Measurements from ENCODE around the gene KANSL3.

DNA sequence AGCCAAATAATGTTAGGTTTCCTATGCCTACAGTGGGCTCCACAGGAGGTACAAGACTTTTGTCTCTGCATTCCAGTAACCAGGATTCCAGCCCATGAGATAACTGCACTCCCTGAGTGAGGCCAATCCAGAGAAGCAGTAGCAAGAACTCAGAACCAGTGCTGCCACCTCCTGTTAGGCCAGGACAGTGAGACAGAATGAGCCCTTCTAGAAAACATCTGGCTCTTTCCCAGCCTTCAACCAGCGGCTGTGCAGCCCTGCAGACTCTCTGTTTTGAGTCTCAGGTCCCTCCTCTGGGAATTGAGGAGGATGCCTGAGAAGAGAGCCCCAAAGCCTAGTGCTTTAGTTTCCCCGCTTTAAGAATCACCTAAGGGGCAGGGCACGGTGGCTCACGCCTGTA is 57.3 kb downstream of the KANSL3 start:
- TF ChIP-seq, protein P1, sequence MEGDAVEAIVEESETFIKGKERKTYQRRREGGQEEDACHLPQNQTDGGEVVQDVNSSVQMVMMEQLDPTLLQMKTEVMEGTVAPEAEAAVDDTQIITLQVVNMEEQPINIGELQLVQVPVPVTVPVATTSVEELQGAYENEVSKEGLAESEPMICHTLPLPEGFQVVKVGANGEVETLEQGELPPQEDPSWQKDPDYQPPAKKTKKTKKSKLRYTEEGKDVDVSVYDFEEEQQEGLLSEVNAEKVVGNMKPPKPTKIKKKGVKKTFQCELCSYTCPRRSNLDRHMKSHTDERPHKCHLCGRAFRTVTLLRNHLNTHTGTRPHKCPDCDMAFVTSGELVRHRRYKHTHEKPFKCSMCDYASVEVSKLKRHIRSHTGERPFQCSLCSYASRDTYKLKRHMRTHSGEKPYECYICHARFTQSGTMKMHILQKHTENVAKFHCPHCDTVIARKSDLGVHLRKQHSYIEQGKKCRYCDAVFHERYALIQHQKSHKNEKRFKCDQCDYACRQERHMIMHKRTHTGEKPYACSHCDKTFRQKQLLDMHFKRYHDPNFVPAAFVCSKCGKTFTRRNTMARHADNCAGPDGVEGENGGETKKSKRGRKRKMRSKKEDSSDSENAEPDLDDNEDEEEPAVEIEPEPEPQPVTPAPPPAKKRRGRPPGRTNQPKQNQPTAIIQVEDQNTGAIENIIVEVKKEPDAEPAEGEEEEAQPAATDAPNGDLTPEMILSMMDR (optimal IDR thresholded peaks at IDR 0.05 in 1 of 3, IDR thresholded peaks at IDR 0.05 in 1 of 3, conservative IDR thresholded peaks at IDR 0.05 in 1 of 3; ENCODE audit: extremely low read depth in 1 of 3, insufficient read depth in 2 of 3, low read length in 3 of 3) = peak in 1 of 3 experiments; percentile 58
- no peak for TF ChIP-seq EZH2 (IDR thresholded peaks at IDR 0.05; ENCODE audit: low read length)
